H1 (cell line): Measurements from ENCODE around the gene CAP1. TPM values are rescaled to one million over a fixed set of nuclear protein-coding genes. Genes with fewer than 3 reads are reported as not detected.

ENCODE experiments used
- RNF2 ChIP-seq: fragments of 200-900, 300-1000 bp; sonication (generic); IDR thresholded peaks from 2 replicates; pipeline ENCODE4 v1.7.1; 2016; ENCODE audit warnings: borderline replicate concordance, low read depth, mild to moderate bottlenecking, antibody characterized with exemption, low read length; ENCODE audit not compliant: poor library complexity, severe bottlenecking; ENCODE audit errors: missing control alignments
- polyA plus RNA-seq, 7 experiments: library from polyadenylated mRNA; depleted of rRNA in 3 of 7; stranded (reverse) in 5 of 7; unstranded in 2 of 7; fragments of >200 nt in 5 of 7; fragments of 200-250 nt in 2 of 7; gene quantifications; 1 replicate in 5 of 7; 2 replicates in 1 of 7; 4 replicates in 1 of 7; pipeline versions ENCODE4 v1.2.1 to v1.2.3, GENCODE V29; 2011 to 2013; ENCODE audit warnings: missing spikeins in 2 of 7, mixed read lengths in 2 of 7
- total RNA-seq: library from RNA; stranded (reverse); fragmentation: NEBNext Ultra II Directional; extraction: Animal tissue kit (Norgen Biotek cat#: 25700); gene quantifications from 2 replicates; pipeline ENCODE4 v1.2.1, GENCODE V29; 2021

The CAP1 gene
- total and polyA plus RNA-seq, 2 of the 8 experiments (the other 6 are each of a cell fraction or from before 2014, with no cell fraction given): 140 to 295 TPM

DNA sequence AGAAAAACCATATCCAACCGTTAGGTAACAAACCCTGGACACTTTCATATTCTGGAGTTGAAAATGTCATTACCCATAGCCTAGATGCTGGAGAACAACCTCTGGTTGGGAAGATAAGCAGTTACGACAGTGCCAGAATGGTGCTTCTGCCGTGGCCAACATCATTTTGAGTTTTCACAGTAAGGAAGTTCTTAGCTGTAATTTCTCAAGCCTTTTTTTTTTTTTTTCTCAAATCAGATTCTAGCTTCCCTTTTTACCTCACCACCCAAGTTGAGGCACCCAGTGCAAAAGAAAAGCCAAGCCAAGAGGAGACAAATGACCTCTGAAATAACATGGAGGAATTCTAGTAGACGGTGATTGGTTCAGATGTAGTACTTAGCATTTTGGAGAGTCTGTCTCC, 34.7 kb downstream of the CAP1 start (continued):
- TF ChIP-seq RNF2: no peak
